ENCODE measurements around the gene DDI2. TPM values are rescaled to one million over a fixed set of nuclear protein-coding genes. Genes with fewer than 3 reads are reported as not detected.
A peak's percentile ranks its signal among the peaks of the same experiment; 100 is the strongest.
"Not testable (repeated sequence)": the region's sequence is repeated elsewhere in the genome, so short reads cannot be mapped to it uniquely, and the experiment has no call there.

The DDI2 gene
- total and polyA plus RNA-seq, 4 experiments from 2014 or later = 1.0 to 47.6 (median 25.7) TPM

GRCh38 chr1:15604400-15604799 is 12.9 kb upstream of the DDI2 start:
- Mint-ChIP-seq H3K27ac (peak overlapping the region in 1 of 7 donors; percentile 63), H3K4me1 (peaks cover 5 to 17% (median 10%) of the 10 kb centered on the region in 4 donors), H3K4me3 (peak overlapping the region in 2 of 8 donors; percentile 83 to 86)
- H3K36me3 Mint-ChIP-seq; DNase-seq; H3K36me3 ChIP-seq (ENCODE audit: insufficient read depth, low read length); H3K27me3 Mint-ChIP-seq; H3K9me3 Mint-ChIP-seq; H3K4me3 ChIP-seq (ENCODE audit: low read length in 2 of 2); H3K27me3 ChIP-seq (ENCODE audit: insufficient read depth, low read length); intact Hi-C loops (cut with micrococcal nuclease); H3K9me3 ChIP-seq (ENCODE audit: control insufficient read depth in 1 of 2, low read length in 2 of 2); H3K27ac ChIP-seq (ENCODE audit: low read depth, low read length): not testable (repeated sequence)
- POLR2A ChIA-PET (ENCODE audit: partially characterized antibody) = interaction anchor here (1.2 to 3.3 kb wide), 7 partner anchors 8 to 230 kb away, joined by 3 to 43 read pairs (median 8); partner anchors contain the start of genes DDI2 and DNAJC16
- H3K4me1 ChIP-seq (ENCODE audit: insufficient read depth, low read length) = peaks cover 11% of the 10 kb centered on the region
- CTCF ChIA-PET (ENCODE audit: partially characterized antibody) = interaction anchor here (0.8 to 1.7 kb wide), 4 partner anchors 11 to 77 kb away, joined by 3 to 5 read pairs (median 4); partner anchors contain the start of gene DNAJC16

- H3K36me3 ChIP-seq (ENCODE audit: insufficient read depth, low read length) = no peaks in the 10 kb centered on the region
- H3K4me1 ChIP-seq (ENCODE audit: insufficient read depth, low read length) = peaks cover 11% of the 10 kb centered on the region
- no peak overlapping the region for H3K4me3 ChIP-seq (ENCODE audit: low read length in 2 of 2)
- intact Hi-C loops (cut with micrococcal nuclease) = no loop called here
- ChIA-PET CTCF (ENCODE audit: partially characterized antibody) (interaction anchor here (1.6 kb wide), 1 partner anchor 12 kb away, joined by 5 read pairs; no protein-coding TSS in a partner anchor), POLR2A (ENCODE audit: partially characterized antibody) (interaction anchor here (3.3 kb wide), 1 partner anchor 11 kb away, joined by 43 read pairs; the partner anchor contains the start of gene DDI2)
- H3K27me3 ChIP-seq (ENCODE audit: insufficient read depth, low read length) = no peaks in the 10 kb centered on the region
- H3K9me3 ChIP-seq (ENCODE audit: control insufficient read depth in 1 of 2, low read length in 2 of 2) = no peaks in the 10 kb centered on the region
- Mint-ChIP-seq H3K36me3 (no peaks in the 10 kb centered on the region), H3K9me3 (no peaks in the 10 kb centered on the region), H3K27me3 (no peaks in the 10 kb centered on the region), H3K4me3 (no peak overlapping the region), H3K4me1 (peaks cover 5 to 17% (median 10%) of the 10 kb centered on the region in 4 donors), H3K27ac (peak overlapping the region in 1 of 7 donors; percentile 19)
- DNase-seq = no peak
- no peak overlapping the region for H3K27ac ChIP-seq (ENCODE audit: low read depth, low read length)
These were observed 11.6 kb upstream of the DDI2 start for GRCh38 chr1:15605398-15606383.

GRCh38 chr1:15609631-15610030 is 7.6 kb upstream of the DDI2 start:
- Mint-ChIP-seq H3K36me3 (no peaks in the 10 kb centered on the region), H3K4me3 (no peak overlapping the region), H3K27ac (peak overlapping the region in 1 of 7 donors; percentile 43), H3K9me3 (peaks cover 0 to 1% (median 0%) of the 10 kb centered on the region in 8 donors), H3K4me1 (no peaks in the 10 kb centered on the region), H3K27me3 (no peaks in the 10 kb centered on the region)
- CTCF ChIA-PET (ENCODE audit: partially characterized antibody) = no interaction called here
- Histone ChIP-seq H3K4me1 (ENCODE audit: insufficient read depth, low read length) (no peaks in the 10 kb centered on the region), H3K4me3 (ENCODE audit: low read length in 2 of 2) (no peak overlapping the region), H3K27me3 (ENCODE audit: insufficient read depth, low read length) (no peaks in the 10 kb centered on the region), H3K9me3 (ENCODE audit: control insufficient read depth in 1 of 2, low read length in 2 of 2) (no peaks in the 10 kb centered on the region), H3K36me3 (ENCODE audit: insufficient read depth, low read length) (no peaks in the 10 kb centered on the region), H3K27ac (ENCODE audit: low read depth, low read length) (no peak overlapping the region)
- POLR2A ChIA-PET (ENCODE audit: partially characterized antibody) = no interaction called here
- intact Hi-C loops (cut with micrococcal nuclease) = loop anchor here (10.0 kb wide), 1 partner anchor 225 kb away; no protein-coding TSS in a partner anchor
- DNase-seq = no peak

- H3K27ac ChIP-seq (ENCODE audit: low read depth, low read length) = no peak overlapping the region
- intact Hi-C loops (cut with micrococcal nuclease) = loop anchor here (10.0 kb wide), 1 partner anchor 225 kb away; no protein-coding TSS in a partner anchor
- no peaks in the 10 kb centered on the region for H3K4me1 ChIP-seq (ENCODE audit: insufficient read depth, low read length)
- Mint-ChIP-seq H3K36me3 (no peaks in the 10 kb centered on the region), H3K27me3 (no peaks in the 10 kb centered on the region), H3K4me1 (peaks cover 0 to under 1% (median 0%) of the 10 kb centered on the region in 4 donors), H3K27ac (peak overlapping the region in 1 of 7 donors; percentile 43), H3K9me3 (peaks cover 0 to 1% (median 0%) of the 10 kb centered on the region in 8 donors), H3K4me3 (no peak overlapping the region)
- ChIA-PET CTCF (ENCODE audit: partially characterized antibody) (no interaction called here), POLR2A (ENCODE audit: partially characterized antibody) (no interaction called here)
- no peaks in the 10 kb centered on the region for H3K9me3 ChIP-seq (ENCODE audit: control insufficient read depth in 1 of 2, low read length in 2 of 2)
- H3K36me3 ChIP-seq (ENCODE audit: insufficient read depth, low read length) = no peaks in the 10 kb centered on the region
- H3K27me3 ChIP-seq (ENCODE audit: insufficient read depth, low read length) = no peaks in the 10 kb centered on the region
- DNase-seq = no peak
- H3K4me3 ChIP-seq (ENCODE audit: low read length in 2 of 2) = no peak overlapping the region
These were observed 7.1 kb upstream of the DDI2 start for GRCh38 chr1:15610167-15610566.

GRCh38 chr1:15616373-15617172 is 685 bp upstream of the DDI2 start:
- intact Hi-C loops (cut with micrococcal nuclease) = loop anchor here (1.0 to 10.0 kb wide), 4 partner anchors 13 to 218 kb away; partner anchors contain the start of gene DNAJC16
- peak overlapping the region; percentile 86 for H3K27ac ChIP-seq (ENCODE audit: low read depth, low read length)
- Mint-ChIP-seq H3K27ac (peak overlapping the region; percentile 76 to 98 (median 96)), H3K36me3 (peaks cover 0 to 12% of the 10 kb centered on the region in 2 donors), H3K4me3 (peak overlapping the region; percentile 92 to 94 (median 93)), H3K4me1 (peaks cover 25 to 49% (median 36%) of the 10 kb centered on the region in 4 donors), H3K9me3 (peaks cover 0 to 1% (median 0%) of the 10 kb centered on the region in 8 donors), H3K27me3 (no peaks in the 10 kb centered on the region)
- POLR2A ChIA-PET (ENCODE audit: partially characterized antibody) = interaction anchor here (0.9 to 4.9 kb wide), 6 partner anchors 13 to 90 kb away, joined by 3 to 43 read pairs (median 16); partner anchors contain the start of genes AGMAT and DNAJC16
- no peaks in the 10 kb centered on the region for H3K36me3 ChIP-seq (ENCODE audit: insufficient read depth, low read length)
- H3K4me1 ChIP-seq (ENCODE audit: insufficient read depth, low read length) = peaks cover 43% of the 10 kb centered on the region
- DNase-seq = no peak
- CTCF ChIA-PET (ENCODE audit: partially characterized antibody) = interaction anchor here (1.0 to 1.4 kb wide), 2 partner anchors 22 to 33 kb away, joined by 3 to 4 read pairs; no protein-coding TSS in a partner anchor
- H3K27me3 ChIP-seq (ENCODE audit: insufficient read depth, low read length) = no peaks in the 10 kb centered on the region
- no peaks in the 10 kb centered on the region for H3K9me3 ChIP-seq (ENCODE audit: control insufficient read depth in 1 of 2, low read length in 2 of 2)
- H3K4me3 ChIP-seq (ENCODE audit: low read length in 2 of 2) = peak overlapping the region; percentile 68 to 93

- ChIA-PET CTCF (ENCODE audit: partially characterized antibody) (interaction anchor here (0.7 to 1.5 kb wide), 6 partner anchors 9 to 35 kb away, joined by 3 to 5 read pairs (median 3); no protein-coding TSS in a partner anchor), POLR2A (ENCODE audit: partially characterized antibody) (interaction anchor here (0.8 to 4.9 kb wide), 15 partner anchors 9 to 229 kb away, joined by 3 to 43 read pairs (median 5); partner anchors contain the start of genes CASP9, DNAJC16 and SPEN)
- Histone ChIP-seq H3K36me3 (ENCODE audit: insufficient read depth, low read length) (no peaks in the 10 kb centered on the region), H3K9me3 (ENCODE audit: control insufficient read depth in 1 of 2, low read length in 2 of 2) (no peaks in the 10 kb centered on the region), H3K27me3 (ENCODE audit: insufficient read depth, low read length) (no peaks in the 10 kb centered on the region), H3K27ac (ENCODE audit: low read depth, low read length) (peak overlapping the region; percentile 86), H3K4me3 (ENCODE audit: low read length in 2 of 2) (peak overlapping the region; percentile 68 to 93), H3K4me1 (ENCODE audit: insufficient read depth, low read length) (peaks cover 57% of the 10 kb centered on the region)
- Mint-ChIP-seq H3K9me3 (peaks cover 0 to 1% (median 0%) of the 10 kb centered on the region in 8 donors), H3K27me3 (no peaks in the 10 kb centered on the region), H3K4me3 (peak overlapping the region; percentile 92 to 94 (median 92)), H3K27ac (peak overlapping the region; percentile 76 to 98 (median 96)), H3K36me3 (peaks cover 0 to 12% of the 10 kb centered on the region in 2 donors), H3K4me1 (peaks cover 34 to 63% (median 48%) of the 10 kb centered on the region in 4 donors)
- intact Hi-C loops (cut with micrococcal nuclease) = loop anchor here (10.0 kb wide), 1 partner anchor 217 kb away; no protein-coding TSS in a partner anchor
- peak in 1 of 5 donors; percentile 13 for DNase-seq
These were observed 908 bp downstream of the DDI2 start for GRCh38 chr1:15618077-15618654.

Data from CD4-positive, alpha-beta memory T cell (primary cell).